ENCODE results near the gene PLEKHG3. TPM values are rescaled to one million over a fixed set of nuclear protein-coding genes. Genes with fewer than 3 reads are reported as not detected.
A peak's percentile ranks its signal among the peaks of the same experiment; 100 is the strongest.

PLEKHG3 gene
- total and polyA plus RNA-seq, 2 donors (not counting 1 experiment from before 2014, with no cell fraction given) = 0.17 to 3.0 TPM

DNA sequence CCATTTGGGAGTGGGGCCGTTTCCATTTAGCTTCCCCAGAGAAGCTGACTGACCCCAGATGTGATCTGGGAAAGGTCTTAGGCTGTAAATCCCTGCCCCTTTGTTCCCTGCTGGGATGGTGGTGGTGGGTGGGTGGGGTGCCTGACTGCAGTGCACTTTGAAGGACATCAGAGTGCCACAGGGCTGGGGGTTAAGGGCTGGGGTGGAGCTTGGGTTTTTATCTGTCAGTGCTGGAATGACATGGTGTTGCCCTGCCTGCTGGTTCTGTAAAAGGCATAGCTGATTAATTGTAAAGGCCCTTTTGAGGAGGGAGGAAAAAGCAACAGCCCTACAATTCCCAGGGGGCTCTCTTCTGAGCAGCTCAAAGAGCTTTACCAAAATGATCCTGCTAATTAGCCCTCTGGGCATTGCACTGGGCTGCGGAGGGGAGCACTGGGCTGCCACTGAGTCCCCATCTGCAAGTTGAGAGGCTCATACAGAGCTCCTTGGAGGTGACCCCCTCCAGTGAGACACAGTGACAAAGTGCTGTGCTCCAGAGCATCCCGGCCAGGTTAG lies 21.1 kb downstream of the PLEKHG3 start:
- Histone ChIP-seq H3K9me3 (ENCODE audit: control insufficient read depth, insufficient read depth, low read depth, low read length) (no peaks in the 10 kb centered on the region), H2AFZ (ENCODE audit: low read length) (no peak overlapping the region), H3K36me3 (ENCODE audit: control insufficient read depth, insufficient read depth, low read length) (no peaks in the 10 kb centered on the region), H4K20me1 (ENCODE audit: control insufficient read depth, extremely low read depth, insufficient read depth, low read length) (no peaks in the 10 kb centered on the region), H3K79me2 (ENCODE audit: control insufficient read depth, insufficient read depth, low read length) (no peaks in the 10 kb centered on the region), H3K9ac (ENCODE audit: insufficient read depth, low read length) (no peak overlapping the region), H3K4me3 (replicated peaks in 1 of 4; ENCODE audit: control extremely low read depth in 1 of 4, insufficient read depth in 1 of 4, low read depth in 3 of 4, low read length in 4 of 4) (no peak overlapping the region), H3K27me3 (ENCODE audit: control insufficient read depth, insufficient read depth, low read length) (no peaks in the 10 kb centered on the region), H3K27ac (ENCODE audit: insufficient read depth, low read length) (no peak overlapping the region), H3K4me2 (ENCODE audit: extremely low read depth, insufficient read depth, low read length) (no peak overlapping the region), H3K4me1 (ENCODE audit: control insufficient read depth, extremely low read depth, insufficient read depth, low read length) (peaks cover 21% of the 10 kb centered on the region)
- TF ChIP-seq, protein P1, sequence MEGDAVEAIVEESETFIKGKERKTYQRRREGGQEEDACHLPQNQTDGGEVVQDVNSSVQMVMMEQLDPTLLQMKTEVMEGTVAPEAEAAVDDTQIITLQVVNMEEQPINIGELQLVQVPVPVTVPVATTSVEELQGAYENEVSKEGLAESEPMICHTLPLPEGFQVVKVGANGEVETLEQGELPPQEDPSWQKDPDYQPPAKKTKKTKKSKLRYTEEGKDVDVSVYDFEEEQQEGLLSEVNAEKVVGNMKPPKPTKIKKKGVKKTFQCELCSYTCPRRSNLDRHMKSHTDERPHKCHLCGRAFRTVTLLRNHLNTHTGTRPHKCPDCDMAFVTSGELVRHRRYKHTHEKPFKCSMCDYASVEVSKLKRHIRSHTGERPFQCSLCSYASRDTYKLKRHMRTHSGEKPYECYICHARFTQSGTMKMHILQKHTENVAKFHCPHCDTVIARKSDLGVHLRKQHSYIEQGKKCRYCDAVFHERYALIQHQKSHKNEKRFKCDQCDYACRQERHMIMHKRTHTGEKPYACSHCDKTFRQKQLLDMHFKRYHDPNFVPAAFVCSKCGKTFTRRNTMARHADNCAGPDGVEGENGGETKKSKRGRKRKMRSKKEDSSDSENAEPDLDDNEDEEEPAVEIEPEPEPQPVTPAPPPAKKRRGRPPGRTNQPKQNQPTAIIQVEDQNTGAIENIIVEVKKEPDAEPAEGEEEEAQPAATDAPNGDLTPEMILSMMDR (conservative IDR thresholded peaks at IDR 0.05 in 1 of 2, IDR thresholded peaks at IDR 0.05 in 1 of 2; ENCODE audit: low read depth in 1 of 2, low read length in 2 of 2) = no peak
- TF ChIP-seq EZH2 (IDR thresholded peaks at IDR 0.05; ENCODE audit: low read length, missing control alignments) = no peak
- no peak for DNase-seq (ENCODE audit: low read depth in 2 of 2)

DNA sequence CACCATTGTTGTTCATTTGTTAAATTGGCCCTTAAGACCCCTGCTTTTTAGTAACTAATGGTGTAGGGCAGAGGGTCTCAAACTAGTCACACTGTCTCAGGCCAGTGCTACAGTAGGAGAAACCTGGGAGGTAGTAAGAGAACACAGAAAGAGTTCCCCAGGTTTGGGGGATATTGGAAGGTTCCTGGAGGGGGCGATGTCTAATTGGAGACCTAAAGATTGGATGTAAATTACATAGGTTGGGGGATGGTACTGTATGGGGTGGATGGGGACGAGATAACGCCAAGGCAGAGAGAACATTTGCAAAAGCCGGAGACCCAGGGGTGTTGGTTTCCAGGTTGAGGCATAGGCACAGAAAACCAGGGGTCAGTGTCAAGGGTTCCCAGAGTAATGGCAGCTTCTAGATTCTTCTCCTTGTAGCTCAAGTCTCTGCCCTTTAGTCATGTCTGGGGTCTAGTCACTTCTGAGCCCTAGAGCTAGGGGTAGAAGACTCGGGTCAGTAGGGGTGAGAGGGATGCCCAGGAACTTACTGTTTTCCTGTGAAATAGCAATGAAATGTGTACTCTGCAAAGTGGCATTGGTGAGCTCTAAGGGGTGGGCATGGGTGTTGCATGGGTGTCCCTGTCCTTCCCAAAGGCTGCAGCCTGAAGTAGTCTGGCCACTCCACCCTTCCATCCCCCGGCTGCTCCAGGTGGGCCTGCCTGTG lies 21.8 kb downstream of the PLEKHG3 start:
- H3K4me1 ChIP-seq (ENCODE audit: control insufficient read depth, extremely low read depth, insufficient read depth, low read length) = peaks cover 14% of the 10 kb centered on the region
- H3K9ac ChIP-seq (ENCODE audit: insufficient read depth, low read length) = no peak overlapping the region
- no peaks in the 10 kb centered on the region for H3K36me3 ChIP-seq (ENCODE audit: control insufficient read depth, insufficient read depth, low read length)
- H4K20me1 ChIP-seq (ENCODE audit: control insufficient read depth, extremely low read depth, insufficient read depth, low read length) = no peaks in the 10 kb centered on the region
- no peak overlapping the region for H3K4me3 ChIP-seq (replicated peaks in 1 of 4; ENCODE audit: control extremely low read depth in 1 of 4, insufficient read depth in 1 of 4, low read depth in 3 of 4, low read length in 4 of 4)
- TF ChIP-seq, protein P1 (conservative IDR thresholded peaks at IDR 0.05 in 1 of 2, IDR thresholded peaks at IDR 0.05 in 1 of 2; ENCODE audit: low read depth in 1 of 2, low read length in 2 of 2) = no peak
- TF ChIP-seq EZH2 (IDR thresholded peaks at IDR 0.05; ENCODE audit: low read length, missing control alignments) = no peak
- no peak overlapping the region for H3K4me2 ChIP-seq (ENCODE audit: extremely low read depth, insufficient read depth, low read length)
- H3K9me3 ChIP-seq (ENCODE audit: control insufficient read depth, insufficient read depth, low read depth, low read length) = no peaks in the 10 kb centered on the region
- DNase-seq (ENCODE audit: low read depth in 2 of 2) = no peak
- no peak overlapping the region for H3K27ac ChIP-seq (ENCODE audit: insufficient read depth, low read length)
- no peaks in the 10 kb centered on the region for H3K27me3 ChIP-seq (ENCODE audit: control insufficient read depth, insufficient read depth, low read length)
- H2AFZ ChIP-seq (ENCODE audit: low read length) = no peak overlapping the region
- H3K79me2 ChIP-seq (ENCODE audit: control insufficient read depth, insufficient read depth, low read length) = no peaks in the 10 kb centered on the region

DNA sequence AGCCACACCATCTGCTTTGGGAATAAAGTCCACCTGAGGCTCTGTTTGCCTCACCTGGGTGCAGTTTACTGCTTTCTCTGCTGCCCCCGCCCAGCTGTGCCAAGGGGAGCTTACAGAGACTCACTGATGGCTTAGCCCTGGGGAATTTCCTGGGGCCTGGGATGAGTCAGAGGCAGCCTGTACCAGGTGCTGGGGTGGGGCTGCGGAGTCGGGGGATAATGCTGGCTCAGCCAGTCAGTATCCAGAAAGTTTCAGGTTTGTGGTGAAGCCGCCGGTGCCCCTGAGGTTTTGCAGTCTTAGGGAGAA lies 22.3 kb downstream of the PLEKHG3 start:
- TF ChIP-seq EZH2 (IDR thresholded peaks at IDR 0.05; ENCODE audit: low read length, missing control alignments) = no peak
- TF ChIP-seq, protein P1 (conservative IDR thresholded peaks at IDR 0.05 in 1 of 2, IDR thresholded peaks at IDR 0.05 in 1 of 2; ENCODE audit: low read depth in 1 of 2, low read length in 2 of 2) = no peak
- H3K79me2 ChIP-seq (ENCODE audit: control insufficient read depth, insufficient read depth, low read length) = no peaks in the 10 kb centered on the region
- peak in 1 of 2 donors; percentile 77 for DNase-seq (ENCODE audit: low read depth in 2 of 2)
- no peak overlapping the region for H3K27ac ChIP-seq (ENCODE audit: insufficient read depth, low read length)
- no peaks in the 10 kb centered on the region for H3K27me3 ChIP-seq (ENCODE audit: control insufficient read depth, insufficient read depth, low read length)
- no peaks in the 10 kb centered on the region for H4K20me1 ChIP-seq (ENCODE audit: control insufficient read depth, extremely low read depth, insufficient read depth, low read length)
- no peak overlapping the region for H3K4me2 ChIP-seq (ENCODE audit: extremely low read depth, insufficient read depth, low read length)
- H3K4me3 ChIP-seq (replicated peaks in 1 of 4; ENCODE audit: control extremely low read depth in 1 of 4, insufficient read depth in 1 of 4, low read depth in 3 of 4, low read length in 4 of 4) = no peak overlapping the region
- H2AFZ ChIP-seq (ENCODE audit: low read length) = no peak overlapping the region
- H3K9ac ChIP-seq (ENCODE audit: insufficient read depth, low read length) = no peak overlapping the region
- H3K9me3 ChIP-seq (ENCODE audit: control insufficient read depth, insufficient read depth, low read depth, low read length) = no peaks in the 10 kb centered on the region
- peaks cover 10% of the 10 kb centered on the region for H3K4me1 ChIP-seq (ENCODE audit: control insufficient read depth, extremely low read depth, insufficient read depth, low read length)
- no peaks in the 10 kb centered on the region for H3K36me3 ChIP-seq (ENCODE audit: control insufficient read depth, insufficient read depth, low read length)

Data from fibroblast of lung (primary cell).